ENCODE results near the gene NOTCH4.

The NOTCH4 gene

GRCh38 chr6:32198866-32199265, 25.0 kb downstream of the NOTCH4 start:
- TF ChIP-seq FOXA1 (IDR thresholded peaks at IDR 0.05) = no peak
- TF ChIP-seq SP1 (IDR thresholded peaks at IDR 0.05) = no peak
- TF ChIP-seq TARDBP (IDR thresholded peaks at IDR 0.05) = no peak
- TF ChIP-seq FOXM1 (IDR thresholded peaks at IDR 0.05; ENCODE audit: borderline replicate concordance) = no peak
- TF ChIP-seq BHLHE40 (IDR thresholded peaks at IDR 0.05; ENCODE audit: borderline replicate concordance) = no peak
- TF ChIP-seq L3MBTL2 (conservative IDR thresholded peaks at IDR 0.05) = no peak
- TF ChIP-seq SUZ12 (IDR thresholded peaks at IDR 0.05) = no peak
- no peak for TF ChIP-seq ZNF384 (IDR thresholded peaks at IDR 0.05)
- TF ChIP-seq ARNT (IDR thresholded peaks at IDR 0.05) = no peak
- no peak for TF ChIP-seq FOXK2 (IDR thresholded peaks at IDR 0.05)
- TF ChIP-seq LEF1 (IDR thresholded peaks at IDR 0.05; ENCODE audit: borderline replicate concordance) = no peak
- TF ChIP-seq ELF4 (IDR thresholded peaks at IDR 0.05) = no peak
- DNase-seq (ENCODE audit: extremely low spot score) = no peak
- ChIA-PET CTCF (no interaction called here), POLR2A (no interaction called here)

GRCh38 chr6:32198345-32198696, 25.5 kb downstream of the NOTCH4 start:
- CTCF ChIA-PET = no interaction called here
- TF ChIP-seq ELF4 (IDR thresholded peaks at IDR 0.05) = no peak
- TF ChIP-seq FOXA1 (IDR thresholded peaks at IDR 0.05) = no peak
- TF ChIP-seq FOXK2 (IDR thresholded peaks at IDR 0.05) = no peak
- DNase-seq (ENCODE audit: extremely low spot score) = no peak
- POLR2A ChIA-PET = no interaction called here

GRCh38 chr6:32196682-32197616, 26.9 kb downstream of the NOTCH4 start:
- TF ChIP-seq FOXK2 (IDR thresholded peaks at IDR 0.05) (no peak), SP1 (IDR thresholded peaks at IDR 0.05) (no peak), FOXM1 (IDR thresholded peaks at IDR 0.05; ENCODE audit: borderline replicate concordance) (no peak), LEF1 (IDR thresholded peaks at IDR 0.05; ENCODE audit: borderline replicate concordance) (no peak), ZNF384 (IDR thresholded peaks at IDR 0.05) (no peak), FOXA1 (IDR thresholded peaks at IDR 0.05) (no peak), L3MBTL2 (conservative IDR thresholded peaks at IDR 0.05) (no peak), TARDBP (IDR thresholded peaks at IDR 0.05) (no peak), SUZ12 (IDR thresholded peaks at IDR 0.05) (no peak), BHLHE40 (IDR thresholded peaks at IDR 0.05; ENCODE audit: borderline replicate concordance) (no peak), PKNOX1 (IDR thresholded peaks at IDR 0.05) (no peak), HDGF (IDR thresholded peaks at IDR 0.05; ENCODE audit: borderline replicate concordance) (no peak), NFRKB (IDR thresholded peaks at IDR 0.05) (no peak), ARNT (IDR thresholded peaks at IDR 0.05) (no peak), ELF4 (IDR thresholded peaks at IDR 0.05) (no peak), CTBP1 (IDR thresholded peaks at IDR 0.05; ENCODE audit: borderline replicate concordance) (no peak)
- DNase-seq (ENCODE audit: extremely low spot score) = no peak
- CTCF ChIA-PET = interaction anchor here (1.2 kb wide), 1 partner anchor 19 kb away, joined by 4 read pairs; no protein-coding TSS in a partner anchor
- POLR2A ChIA-PET = interaction anchor here (0.7 to 11.7 kb wide), 4 partner anchors 9 to 93 kb away, joined by 3 to 153 read pairs (median 15); partner anchors contain the start of genes AGPAT1, ATF6B, FKBPL and RNF5

GRCh38 chr6:32195902-32196681, 27.8 kb downstream of the NOTCH4 start:
- POLR2A ChIA-PET = interaction anchor here (0.6 to 11.7 kb wide), 21 partner anchors 10 to 776 kb away, joined by 3 to 153 read pairs (median 4); partner anchors contain the start of genes AGPAT1, ATF6B, FKBPL and MSH5

GRCh38 chr6:32195652-32195901, 28.3 kb downstream of the NOTCH4 start:
- ChIA-PET POLR2A (interaction anchor here (0.5 to 11.7 kb wide), 22 partner anchors 10 to 776 kb away, joined by 3 to 153 read pairs (median 4); partner anchors contain the start of genes AGPAT1, ATF6B, FKBPL and MSH5), CTCF (interaction anchor here (0.6 to 1.2 kb wide), 5 partner anchors 65 to 676 kb away, joined by 3 to 4 read pairs (median 3); no protein-coding TSS in a partner anchor)
- DNase-seq (ENCODE audit: extremely low spot score) = peak; percentile 98
- TF ChIP-seq CTBP1 (IDR thresholded peaks at IDR 0.05; ENCODE audit: borderline replicate concordance) = no peak
- TF ChIP-seq ARNT (IDR thresholded peaks at IDR 0.05) = no peak
- TF ChIP-seq HDGF (IDR thresholded peaks at IDR 0.05; ENCODE audit: borderline replicate concordance) = no peak
- TF ChIP-seq ELF4 (IDR thresholded peaks at IDR 0.05) = no peak
- TF ChIP-seq LEF1 (IDR thresholded peaks at IDR 0.05; ENCODE audit: borderline replicate concordance) = no peak
- no peak for TF ChIP-seq L3MBTL2 (conservative IDR thresholded peaks at IDR 0.05)
- TF ChIP-seq ZNF384 (IDR thresholded peaks at IDR 0.05) = no peak
- TF ChIP-seq FOXM1 (IDR thresholded peaks at IDR 0.05; ENCODE audit: borderline replicate concordance) = no peak
- no peak for TF ChIP-seq NFRKB (IDR thresholded peaks at IDR 0.05)
- TF ChIP-seq FOXK2 (IDR thresholded peaks at IDR 0.05) = no peak
- no peak for TF ChIP-seq PKNOX1 (IDR thresholded peaks at IDR 0.05)
- TF ChIP-seq BHLHE40 (IDR thresholded peaks at IDR 0.05; ENCODE audit: borderline replicate concordance) = no peak
- no peak for TF ChIP-seq SP1 (IDR thresholded peaks at IDR 0.05)
- TF ChIP-seq TARDBP (IDR thresholded peaks at IDR 0.05) = no peak
- no peak for TF ChIP-seq FOXA1 (IDR thresholded peaks at IDR 0.05)
- no peak for TF ChIP-seq SUZ12 (IDR thresholded peaks at IDR 0.05)

More at GRCh38 chr6:32195902-32196681, 27.8 kb downstream of the NOTCH4 start:
- CTCF ChIA-PET = interaction anchor here (0.6 to 1.2 kb wide), 5 partner anchors 19 to 675 kb away, joined by 3 to 4 read pairs (median 3); no protein-coding TSS in a partner anchor
- TF ChIP-seq ARNT (IDR thresholded peaks at IDR 0.05) (no peak), TARDBP (IDR thresholded peaks at IDR 0.05) (no peak), BHLHE40 (IDR thresholded peaks at IDR 0.05; ENCODE audit: borderline replicate concordance) (no peak), PKNOX1 (IDR thresholded peaks at IDR 0.05) (peak; percentile 84), FOXM1 (IDR thresholded peaks at IDR 0.05; ENCODE audit: borderline replicate concordance) (no peak), LEF1 (IDR thresholded peaks at IDR 0.05; ENCODE audit: borderline replicate concordance) (no peak), FOXK2 (IDR thresholded peaks at IDR 0.05) (no peak), ZNF384 (IDR thresholded peaks at IDR 0.05) (no peak), NFRKB (IDR thresholded peaks at IDR 0.05) (no peak), SUZ12 (IDR thresholded peaks at IDR 0.05) (no peak), CTBP1 (IDR thresholded peaks at IDR 0.05; ENCODE audit: borderline replicate concordance) (no peak), SP1 (IDR thresholded peaks at IDR 0.05) (no peak), HDGF (IDR thresholded peaks at IDR 0.05; ENCODE audit: borderline replicate concordance) (peak; percentile 85; the same call in 1 of the 2 replicates), ELF4 (IDR thresholded peaks at IDR 0.05) (no peak), FOXA1 (IDR thresholded peaks at IDR 0.05) (no peak), L3MBTL2 (conservative IDR thresholded peaks at IDR 0.05) (peak; percentile 61)
- DNase-seq (ENCODE audit: extremely low spot score) = peak; percentile 62
